ENCODE results near the gene VSIR.

The VSIR gene

GRCh38 chr10:71697938-71698709, 75.2 kb downstream of the VSIR start:
- no peak for DNase-seq (ENCODE audit: low read depth in 1 of 2, low spot score in 1 of 2)

Measured in stimulated activated CD4-positive, alpha-beta T cell treated with anti-CD3 and anti-CD28 coated beads, Interleukin-15, amount 100 ng/mL, for 1 hour (primary cell).